ENCODE results near the gene TPK1.

Gene TPK1

GRCh38 chr7:144404946-144405345 is 430.9 kb downstream of the TPK1 start:
- H3K4me3 ChIP-seq (ENCODE audit: low read depth, low read length): no peak overlapping the region
- TF ChIP-seq CTCF (IDR thresholded peaks at IDR 0.05; ENCODE audit: low read depth, low read length, missing control alignments): no peak
- in situ Hi-C loops (cut with HindIII; ENCODE audit: low sequenced_read_pairs): no loop called here
- DNase-seq (ENCODE audit: low read depth): no peak

- TF ChIP-seq CTCF (IDR thresholded peaks at IDR 0.05; ENCODE audit: low read depth, low read length, missing control alignments): no peak
- in situ Hi-C loops (cut with HindIII; ENCODE audit: low sequenced_read_pairs): no loop called here
- no peak for DNase-seq (ENCODE audit: low read depth)
- H3K4me3 ChIP-seq (ENCODE audit: low read depth, low read length): no peak within 1 kb of the TSS
These were observed 432.2 kb downstream of the TPK1 start, which contains the start of gene NOBOX for GRCh38 chr7:144403649-144404061. Gene NOBOX, minus strand, starts transcription at chr7:144403693.

GRCh38 chr7:144403102-144403501 is 432.8 kb downstream of the TPK1 start:
- no peak overlapping the region for H3K4me3 ChIP-seq (ENCODE audit: low read depth, low read length)
- no peak for TF ChIP-seq CTCF (IDR thresholded peaks at IDR 0.05; ENCODE audit: low read depth, low read length, missing control alignments)
- in situ Hi-C loops (cut with HindIII; ENCODE audit: low sequenced_read_pairs): no loop called here
- DNase-seq (ENCODE audit: low read depth): no peak
